Activated CD8-positive, alpha-beta memory T cell treated with anti-CD3 and anti-CD28 coated beads, Interleukin-2, amount 50 U/mL, for 24 hours (primary cell): ENCODE measurements around the gene TBC1D4.

ENCODE experiments used
- DNase-seq: peaks from one replicate; pipeline ENCODE4 v3.0.0-alpha.2; 2020; ENCODE audit errors: extremely low read depth

The TBC1D4 gene

DNA sequence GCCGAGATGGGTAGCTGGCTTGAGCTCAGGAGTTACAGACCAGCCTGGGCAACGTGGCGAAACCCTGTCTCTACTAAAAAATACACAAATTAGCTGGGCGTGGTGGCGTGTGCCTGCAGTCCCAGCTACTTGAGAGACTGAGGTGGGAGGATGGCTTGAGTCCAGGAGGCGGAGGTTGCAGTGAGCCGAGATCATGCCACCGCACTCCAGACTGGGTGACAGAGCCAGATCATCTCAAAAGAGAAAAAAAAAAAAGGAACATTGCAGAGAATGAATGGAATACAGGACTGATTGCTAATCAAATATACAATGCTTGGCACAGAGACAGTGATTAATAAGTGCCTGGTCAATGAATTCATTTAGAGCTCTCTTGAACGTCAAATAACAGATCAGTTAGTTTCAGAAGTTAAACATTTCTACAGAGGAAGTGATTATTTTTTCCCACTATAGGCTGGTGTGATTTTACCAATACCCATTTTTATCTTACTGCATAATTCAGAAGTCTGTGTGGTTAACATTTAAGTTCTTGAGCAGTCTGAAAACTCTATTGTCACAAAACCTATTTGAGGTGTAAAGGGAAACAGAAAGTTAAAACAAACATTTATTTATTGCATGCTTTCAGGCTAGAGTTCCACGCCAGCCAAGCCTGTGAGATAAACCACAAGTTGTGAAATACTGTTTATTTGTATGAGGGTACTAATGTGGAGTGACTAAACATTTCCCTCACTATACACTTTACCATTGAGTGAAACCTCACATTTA is 7.7 kb upstream of the TBC1D4 start:
- DNase-seq, result no peak

DNA sequence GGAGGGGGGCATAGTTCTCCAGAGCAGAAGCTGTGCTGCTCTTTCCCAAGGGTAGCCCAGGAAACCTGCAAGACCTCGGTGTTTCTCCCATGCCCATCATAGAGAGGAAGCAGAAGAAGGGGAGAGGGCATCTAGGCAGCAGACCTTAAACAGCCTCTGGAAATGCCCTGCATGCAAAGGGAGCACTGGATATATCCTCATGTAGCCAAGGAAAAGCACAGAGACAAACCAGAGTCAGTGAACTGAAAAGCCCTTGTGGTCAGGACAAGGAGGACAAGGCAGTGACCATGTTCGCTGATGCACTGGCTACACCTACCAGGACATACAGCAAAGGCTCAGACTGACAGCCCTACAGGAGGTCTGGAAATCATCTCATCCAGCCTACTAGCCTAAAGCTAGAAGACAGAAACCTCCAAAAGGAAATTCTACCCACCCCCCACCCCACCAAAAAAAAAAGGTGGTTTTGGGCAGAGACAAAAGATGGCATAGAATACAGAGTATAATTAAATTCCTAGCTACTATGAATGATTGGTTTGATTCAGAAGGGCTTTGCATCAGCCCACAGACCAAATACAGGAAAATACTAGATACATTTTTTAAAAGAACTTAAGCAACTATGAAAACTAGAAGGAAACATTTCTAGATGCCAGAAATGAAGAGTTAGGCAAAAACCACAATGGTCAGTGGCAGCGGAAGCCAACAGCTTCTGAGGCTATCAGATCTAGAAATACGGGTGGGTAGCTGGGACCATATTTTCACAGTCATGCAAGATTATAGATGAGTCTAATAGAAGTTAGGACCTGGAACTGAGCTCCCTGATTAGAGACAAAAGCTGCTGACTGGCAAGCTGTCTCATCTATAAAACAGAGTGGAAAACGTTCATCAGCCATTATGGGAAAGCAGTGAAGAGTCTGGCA is 4.4 kb upstream of the TBC1D4 start:
- DNase-seq, result no peak

DNA sequence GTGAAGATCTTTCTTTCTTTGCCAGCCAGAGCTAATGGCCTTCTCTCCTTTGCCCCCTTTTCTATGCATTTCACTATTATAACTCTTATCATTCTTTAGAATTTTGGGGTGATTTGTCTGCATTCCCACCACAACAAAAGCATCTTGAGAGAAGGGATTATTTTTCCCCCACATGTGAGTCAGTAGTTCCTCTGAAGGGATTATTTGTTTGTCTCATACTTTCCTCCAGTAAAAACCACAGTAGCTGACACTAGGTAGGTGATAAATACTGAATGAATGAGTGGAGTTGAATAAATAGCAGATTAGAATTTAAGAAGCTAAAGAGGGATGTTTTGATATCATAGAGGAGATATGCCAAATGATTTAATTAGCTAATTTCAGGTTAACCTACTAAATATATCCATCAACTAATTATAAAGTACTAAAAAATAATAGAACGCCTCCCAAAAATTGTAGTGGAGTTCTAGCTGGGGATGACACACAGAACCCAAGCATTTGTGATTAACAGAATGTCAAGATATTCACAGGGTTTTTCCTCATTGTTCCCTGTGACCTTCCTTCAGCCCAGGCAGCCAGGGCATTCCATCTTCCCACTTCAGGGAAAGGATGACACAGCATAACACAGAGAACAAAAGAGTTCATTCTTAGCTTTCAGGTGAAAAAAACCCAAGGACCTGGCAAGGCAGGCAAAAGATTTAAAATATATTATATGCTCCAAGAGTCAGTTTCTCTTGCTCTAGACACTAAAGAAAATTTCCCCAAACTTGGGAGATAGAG is 3.5 kb upstream of the TBC1D4 start:
- DNase-seq, result no peak

DNA sequence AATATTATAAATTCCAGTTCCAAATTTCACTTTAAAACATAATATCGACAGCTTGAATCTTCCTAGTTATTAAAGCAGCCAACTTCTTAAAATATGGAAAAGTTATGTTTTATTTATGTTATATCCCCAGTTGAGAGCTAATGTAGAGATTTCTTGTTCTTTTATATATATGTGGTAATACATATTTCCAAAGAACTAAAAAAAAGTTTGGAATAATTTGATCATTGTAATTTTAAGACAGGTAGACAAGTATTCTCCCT is 781 bp upstream of the TBC1D4 start:
- no peak for DNase-seq

DNA sequence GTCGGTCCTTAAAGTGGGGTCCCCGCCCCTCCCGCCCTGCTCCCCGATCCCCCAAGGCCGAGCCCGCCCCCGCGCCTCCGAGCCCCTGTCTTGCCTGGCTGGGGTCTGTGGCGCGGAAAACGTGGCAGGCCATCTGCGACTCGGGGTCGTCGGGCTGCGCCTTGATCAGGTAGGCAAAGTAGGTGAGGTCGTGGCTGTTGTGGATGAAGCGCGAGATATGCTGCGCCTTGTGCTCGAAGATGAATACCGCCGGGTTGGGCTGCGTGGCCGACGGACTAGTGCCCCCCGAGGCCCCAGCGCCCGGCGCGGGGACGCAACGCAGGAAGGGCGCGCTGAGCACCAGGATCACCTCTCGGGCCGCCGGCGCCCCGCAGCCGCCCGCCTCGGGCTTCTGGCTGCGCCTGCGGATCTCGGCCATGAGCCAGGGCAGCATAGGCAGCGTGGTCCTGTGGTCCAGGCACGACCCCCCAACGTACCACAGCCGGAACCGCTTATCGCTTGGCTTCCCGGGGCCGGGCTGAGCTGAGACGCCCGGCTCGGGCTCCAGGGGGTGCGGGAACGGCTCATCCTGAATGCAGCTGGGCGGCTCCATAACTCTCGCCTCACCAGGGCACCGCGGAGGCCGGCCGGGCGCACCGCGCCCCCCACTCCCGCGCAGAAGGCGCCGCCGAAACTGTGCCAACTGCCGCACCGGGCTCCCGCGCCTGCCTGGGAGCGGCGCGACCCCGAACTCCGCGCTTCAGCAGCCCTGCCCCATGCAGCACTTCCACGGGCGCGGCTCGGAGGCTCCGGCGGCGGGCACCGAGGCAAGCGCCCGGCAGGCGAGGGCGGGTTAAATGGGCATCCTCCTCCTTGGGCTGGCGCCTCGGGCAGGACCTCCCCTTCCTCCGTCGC is 546 bp downstream of the TBC1D4 start:
- DNase-seq, result no peak

GRCh38 chr13:75480671-75481175 is 1.2 kb downstream of the TBC1D4 start:
- no peak for DNase-seq

- DNase-seq, result no peak
Measured at GRCh38 chr13:75479102-75479740, 2.7 kb downstream of the TBC1D4 start.

GRCh38 chr13:75478659-75479058 is 3.3 kb downstream of the TBC1D4 start:
- DNase-seq, result no peak

DNA sequence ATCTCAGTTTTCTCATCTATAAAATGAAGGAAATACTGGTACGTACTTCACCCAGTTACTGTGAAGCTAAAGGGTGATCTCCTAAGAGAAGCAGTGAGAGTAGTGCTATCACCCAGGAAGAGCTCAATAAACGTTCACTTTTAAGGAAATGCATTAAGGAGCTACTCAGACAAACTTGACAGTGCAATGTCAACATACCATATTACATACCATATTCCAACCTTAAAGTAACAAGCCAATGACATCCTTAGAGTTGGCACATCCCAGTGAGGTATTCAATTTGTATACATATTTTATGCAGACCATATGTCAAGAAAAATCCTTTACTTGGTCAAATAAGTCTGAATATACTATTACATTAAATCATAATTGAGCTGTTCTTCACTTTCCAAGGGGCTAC is 7.0 kb downstream of the TBC1D4 start:
- no peak for DNase-seq

GRCh38 chr13:75473468-75473867 is 8.5 kb downstream of the TBC1D4 start:
- no peak for DNase-seq

DNA sequence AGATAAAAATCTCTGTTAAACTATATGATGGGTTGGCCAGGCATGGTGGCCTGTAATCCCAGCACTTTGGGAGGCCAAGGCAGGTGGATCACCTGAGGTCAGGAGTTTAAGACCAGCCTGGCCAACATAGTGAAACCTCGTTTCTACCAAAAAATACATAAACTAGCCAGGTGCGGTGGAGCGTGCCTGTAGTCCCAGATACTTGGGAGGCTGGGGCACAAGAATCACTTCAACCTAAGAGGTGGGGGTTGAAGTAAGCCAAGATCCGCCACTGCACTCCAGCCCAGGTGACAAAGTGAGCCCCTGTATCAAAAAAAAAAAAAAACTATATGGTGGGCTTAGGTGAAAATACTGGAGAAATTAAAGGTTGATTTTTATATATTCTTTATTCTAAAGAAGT is 11.3 kb downstream of the TBC1D4 start:
- DNase-seq, result no peak

- no peak for DNase-seq
Measured at GRCh38 chr13:75469047-75469446, 12.9 kb downstream of the TBC1D4 start.

DNA sequence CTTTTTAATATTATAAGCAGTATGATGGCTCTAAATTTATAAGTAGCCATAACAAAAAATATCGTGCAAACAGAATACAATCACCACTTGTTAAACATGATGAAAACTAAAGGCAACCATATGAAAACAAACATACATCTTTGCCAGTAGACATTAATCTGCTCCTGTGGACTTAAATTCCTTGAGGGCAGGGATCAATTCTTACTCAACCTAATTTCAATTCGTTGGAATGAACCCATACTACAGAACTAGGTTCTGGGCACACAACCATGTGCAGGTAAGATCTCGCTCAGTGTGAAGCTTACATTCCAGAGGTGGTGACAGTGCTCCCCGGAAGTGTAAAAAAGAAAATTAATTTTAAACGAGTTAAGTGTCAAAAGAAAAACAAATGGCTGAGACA is 13.4 kb downstream of the TBC1D4 start:
- no peak for DNase-seq

- no peak for DNase-seq
Measured at GRCh38 chr13:75468098-75468497, 13.9 kb downstream of the TBC1D4 start.

- no peak for DNase-seq
Measured at GRCh38 chr13:75467040-75467728, 14.8 kb downstream of the TBC1D4 start.

- DNase-seq, result no peak
Measured at GRCh38 chr13:75465236-75465635, 16.7 kb downstream of the TBC1D4 start.

- DNase-seq, result no peak
Measured at GRCh38 chr13:75461314-75461713, 20.7 kb downstream of the TBC1D4 start.

- DNase-seq, result no peak
Measured at GRCh38 chr13:75460644-75461043, 21.3 kb downstream of the TBC1D4 start.

DNA sequence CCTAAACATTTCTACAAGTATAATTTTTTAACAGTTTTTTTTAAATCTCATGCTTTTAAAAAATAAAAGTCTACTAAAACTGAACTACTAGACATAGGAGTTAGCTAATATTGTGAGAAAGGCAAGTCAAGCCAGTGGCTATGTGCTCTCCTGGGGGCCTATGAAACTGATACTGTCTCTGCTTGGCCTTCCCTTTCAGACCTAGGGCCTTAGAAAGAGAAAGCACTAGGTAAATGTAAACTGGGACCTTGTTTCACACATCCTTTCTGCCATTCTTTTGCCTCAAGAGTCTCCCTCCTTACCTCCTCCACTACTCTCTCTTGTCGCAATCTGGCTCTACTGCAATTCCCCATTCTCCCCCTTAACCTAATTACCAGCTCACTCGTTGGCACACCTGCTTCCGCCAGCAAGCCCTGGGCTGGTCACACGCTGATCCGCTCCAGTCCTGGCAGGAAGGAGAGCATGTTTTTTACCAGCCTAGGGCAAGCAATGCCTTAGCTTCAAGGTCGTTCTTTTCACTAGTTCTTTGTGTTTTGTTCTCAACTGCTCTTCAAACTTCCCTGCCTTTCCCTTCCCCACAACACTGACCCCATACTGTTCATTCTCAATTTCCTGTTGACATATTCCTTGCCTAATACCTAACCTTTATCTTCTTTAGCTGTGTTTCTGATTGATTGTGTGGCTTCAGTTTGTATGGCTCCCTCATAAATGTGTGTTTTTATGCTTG is 23.1 kb downstream of the TBC1D4 start:
- DNase-seq, result no peak

DNA sequence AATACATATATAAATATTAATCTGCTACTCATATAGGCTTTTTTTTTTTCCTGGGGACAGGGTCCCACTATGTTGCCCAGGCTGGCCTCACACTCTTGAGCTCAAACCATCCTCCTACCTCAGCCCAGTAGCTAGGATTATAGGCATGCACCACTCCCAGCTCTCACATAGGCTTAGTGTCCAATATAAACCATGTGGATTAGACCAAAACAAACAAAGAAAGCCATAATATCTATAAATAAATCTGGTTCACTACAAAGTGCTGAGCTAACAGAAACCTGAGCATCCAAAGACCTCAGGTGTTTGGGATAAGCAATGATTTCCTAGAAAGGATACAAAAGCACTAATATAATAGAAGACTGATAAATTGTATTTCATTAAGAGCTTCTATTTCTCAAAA is 26.0 kb downstream of the TBC1D4 start:
- no peak for DNase-seq
